ENCODE results near the gene C15orf62.

The C15orf62 gene

DNA sequence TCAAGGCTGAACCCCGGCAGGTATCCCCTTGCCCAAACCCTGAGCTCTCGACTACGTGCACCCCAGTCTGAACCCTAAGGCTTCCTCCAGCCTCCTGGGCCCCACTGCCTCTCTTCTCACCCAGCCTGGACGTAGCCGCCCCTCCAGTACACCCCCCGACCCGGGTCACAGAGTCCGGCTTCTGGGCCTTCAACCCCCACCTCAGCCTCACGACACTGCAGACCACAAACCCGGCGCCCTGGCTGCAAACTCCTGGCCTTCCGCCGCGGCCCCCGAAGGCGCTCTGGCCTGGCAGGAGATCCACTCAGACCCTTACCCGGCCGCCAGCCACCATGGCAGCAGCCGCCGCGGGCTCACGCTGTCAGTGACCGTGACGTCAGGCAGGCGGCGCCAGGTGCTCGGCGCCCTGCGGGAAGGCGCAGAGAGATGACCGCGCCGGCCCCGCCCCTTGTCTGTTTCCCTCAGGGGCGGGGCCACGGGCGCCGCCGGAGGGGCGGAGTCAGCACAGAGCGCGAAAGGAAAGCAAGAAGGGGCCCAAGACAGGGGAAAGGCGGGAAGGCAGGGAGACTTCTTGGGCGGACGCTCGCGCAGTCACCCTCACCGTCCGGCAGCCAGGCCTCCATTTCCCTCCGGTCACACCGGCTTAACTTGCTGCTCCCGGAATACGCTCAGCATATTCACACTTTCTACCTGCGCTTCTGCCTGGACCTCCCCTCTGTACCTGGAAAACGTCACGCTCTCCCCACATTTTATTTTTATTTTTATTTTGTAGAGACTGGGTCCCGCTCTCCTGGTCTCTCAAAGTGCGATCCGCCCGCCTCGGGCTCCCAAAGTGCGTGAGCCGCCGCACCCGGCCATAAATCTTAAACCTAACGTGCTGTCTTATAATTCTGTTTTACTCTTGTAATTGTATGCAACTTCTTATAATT is 14.6 kb upstream of the C15orf62 start, which contains the start of gene RMDN3:
Gene RMDN3 (minus strand): TSS at position 372 of the 929 bp plus-strand sequence. CDS start 471 bp downstream, outside the sequence.
- FAIRE-seq, result peak; percentile 90
- peak; percentile 90 for DNase-seq (ENCODE audit: insufficient read length, low spot score)

DNA sequence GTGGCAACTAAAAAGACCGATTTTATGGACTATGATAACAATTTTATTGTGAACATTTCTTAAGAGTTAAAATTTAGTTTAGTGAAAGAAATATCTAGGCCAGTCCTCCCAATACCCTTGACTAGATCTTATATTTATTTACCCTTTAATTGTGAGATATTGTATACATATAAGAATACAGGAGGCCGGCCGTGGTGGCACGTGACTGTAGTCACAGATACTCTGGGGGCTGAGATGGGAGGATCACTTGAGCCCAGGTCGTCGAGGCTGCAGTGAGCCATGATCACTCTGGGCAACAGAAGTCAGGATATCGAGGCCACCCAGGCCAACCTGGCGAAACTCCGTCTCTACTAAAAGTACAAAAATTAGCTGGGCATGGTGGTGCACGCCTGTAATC is 14.0 kb upstream of the C15orf62 start:
- no peak for DNase-seq (ENCODE audit: insufficient read length, low spot score)
- FAIRE-seq, result no peak

DNA sequence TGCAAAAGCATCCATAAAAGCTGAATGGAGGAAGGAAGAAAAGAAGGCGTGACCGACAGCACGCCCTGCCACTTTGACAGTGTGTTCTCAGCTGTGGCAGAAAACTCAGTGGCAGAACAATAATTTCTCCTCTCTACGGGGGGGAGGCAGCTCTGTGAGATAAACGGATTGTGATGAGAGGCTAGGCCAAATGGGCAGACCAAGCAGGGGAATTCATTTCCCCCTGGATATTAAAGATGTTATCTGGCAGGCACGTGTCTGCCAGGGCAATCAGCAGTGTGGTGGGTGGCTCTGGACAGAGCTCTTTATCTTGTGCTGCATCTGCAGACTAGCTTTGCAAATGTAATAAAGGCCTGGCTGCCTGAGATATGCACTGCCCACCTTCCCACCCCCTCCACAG is 12.8 kb upstream of the C15orf62 start:
- DNase-seq (ENCODE audit: insufficient read length, low spot score) (no peak), FAIRE-seq (no peak)

DNA sequence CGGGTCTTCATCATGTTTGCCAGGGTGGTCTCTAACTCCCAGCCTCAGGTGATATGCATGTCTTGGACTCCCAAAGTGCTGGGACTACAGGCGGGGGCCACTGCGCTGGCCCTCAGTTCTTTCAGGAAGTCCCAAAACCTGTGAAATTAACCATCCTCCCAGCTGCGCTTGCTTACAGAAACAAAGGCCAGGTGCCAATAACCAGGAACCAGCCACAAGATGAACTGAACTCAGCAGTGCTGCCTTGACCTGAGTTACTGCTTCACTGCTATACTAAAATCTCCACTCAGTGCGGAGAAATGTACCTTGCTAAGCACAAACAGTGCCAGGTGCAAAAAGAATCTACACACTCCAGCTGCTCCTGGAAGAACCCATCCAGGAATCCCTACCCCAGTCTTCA is 9.8 kb upstream of the C15orf62 start:
- FAIRE-seq (no peak), DNase-seq (ENCODE audit: insufficient read length, low spot score) (no peak)

DNA sequence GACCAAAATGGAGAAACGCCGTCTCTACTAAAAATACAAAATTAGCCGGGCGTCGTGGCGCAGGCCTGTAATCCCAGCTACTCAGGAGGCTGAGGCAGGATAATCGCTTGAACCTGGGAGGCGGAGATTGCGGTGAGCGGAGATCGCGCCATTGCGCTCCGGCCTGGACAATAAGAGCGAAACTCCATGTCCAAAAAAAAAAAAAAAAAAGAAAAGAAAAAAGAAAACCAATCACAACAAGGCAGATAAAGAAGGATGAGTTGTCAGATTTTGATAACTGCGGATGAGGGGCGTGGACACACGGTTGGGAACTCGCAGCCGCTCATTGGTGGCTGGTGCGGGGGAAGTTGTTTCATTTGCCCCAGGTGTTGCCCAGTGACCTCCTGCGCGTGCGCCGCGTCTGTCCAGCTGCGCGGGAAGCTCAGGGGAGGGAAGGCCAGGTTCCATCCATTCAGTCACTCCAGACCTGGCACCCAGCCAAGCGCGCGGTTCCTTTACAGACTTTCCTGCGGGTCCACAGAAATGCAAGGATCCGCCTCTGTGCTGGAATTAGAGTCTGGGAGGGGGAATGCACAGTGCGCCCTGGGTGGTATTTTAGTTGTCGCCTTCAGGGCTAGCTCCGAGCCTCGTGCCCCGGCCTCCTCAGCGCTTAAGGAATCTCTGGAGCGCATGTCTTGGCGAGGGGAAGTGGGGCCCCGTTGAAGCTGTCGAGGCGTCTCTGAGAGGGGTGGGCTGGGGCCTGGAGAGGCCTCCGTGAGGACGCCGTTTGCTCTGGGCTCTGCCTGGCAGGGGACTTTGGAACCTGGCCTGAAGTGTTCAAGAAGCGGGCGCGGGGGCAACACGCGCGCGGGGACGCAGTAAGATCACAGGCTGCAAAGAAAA is 6.6 kb upstream of the C15orf62 start:
- DNase-seq (ENCODE audit: insufficient read length, low spot score), result no peak
- no peak for FAIRE-seq

DNA sequence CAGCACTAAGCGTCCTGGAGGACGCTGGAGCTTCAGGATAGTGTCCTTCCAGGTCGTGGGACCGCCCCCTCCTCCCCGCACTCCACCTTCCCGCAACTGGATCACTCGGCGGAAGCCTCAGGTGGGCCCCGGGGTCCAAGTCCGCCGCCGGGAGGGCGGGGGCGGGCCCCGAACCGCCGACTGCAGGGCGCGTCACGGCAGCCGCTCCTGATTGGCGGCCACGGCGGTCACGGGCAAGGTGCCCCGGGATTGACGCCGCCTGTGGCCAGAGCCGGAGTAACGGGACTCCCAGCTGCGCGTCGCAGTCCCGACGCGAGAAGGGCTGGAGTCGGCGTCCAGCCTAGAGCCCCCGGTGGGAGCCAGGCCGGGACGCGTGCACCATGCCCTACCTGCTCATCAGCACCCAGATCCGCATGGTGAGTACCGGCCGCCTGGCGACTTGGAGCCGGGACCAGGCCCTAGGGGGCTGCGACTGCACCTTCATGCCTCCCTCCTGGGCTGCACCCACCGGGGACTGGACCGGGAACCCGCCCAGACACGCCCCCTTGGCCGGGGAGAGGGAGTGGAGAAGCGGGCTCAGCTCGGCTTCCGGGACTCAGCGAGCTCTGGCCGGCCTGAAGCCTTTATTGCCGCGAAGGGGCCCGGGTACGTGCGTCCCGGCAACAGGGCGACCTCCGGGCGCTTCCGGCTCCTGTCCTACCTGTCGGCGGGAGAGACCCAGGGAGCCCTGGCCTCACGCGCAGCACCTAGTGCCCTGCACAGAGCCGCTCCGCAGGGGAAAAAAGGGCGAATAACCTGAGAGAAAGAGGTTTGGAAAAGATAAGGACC is 5.8 kb upstream of the C15orf62 start, which contains the start of gene GCHFR:
Gene GCHFR (plus strand): TSS at position 268 of the 828 bp plus-strand sequence. CDS start 113 bp downstream, at position 381.
- DNase-seq (ENCODE audit: insufficient read length, low spot score) (no peak), FAIRE-seq (peak; percentile 69)

DNA sequence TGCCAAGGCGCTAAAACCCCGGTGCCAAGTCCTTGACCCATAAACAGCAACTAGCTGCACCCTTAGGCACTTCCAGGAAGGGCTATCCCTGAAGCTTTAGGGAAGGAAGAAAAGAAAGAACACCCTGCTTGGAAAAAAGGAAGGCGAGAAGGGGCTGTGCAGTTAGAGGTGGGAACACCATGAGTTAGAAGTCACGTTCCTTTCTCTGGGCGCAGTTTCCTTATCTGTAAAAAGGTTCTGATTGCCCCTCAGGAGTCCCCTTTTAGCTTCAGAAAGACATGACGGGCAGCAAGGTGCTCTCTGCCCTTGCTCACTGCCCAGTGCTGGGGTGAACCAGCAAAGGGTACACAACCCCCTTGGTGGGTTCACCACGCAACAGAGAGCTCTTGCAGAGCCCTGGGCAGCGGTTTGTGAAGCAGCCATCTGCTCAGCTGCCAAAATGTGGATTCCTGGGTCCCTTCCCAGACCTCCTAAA is 5.1 kb upstream of the C15orf62 start:
- peak; percentile 14 for FAIRE-seq
- no peak for DNase-seq (ENCODE audit: insufficient read length, low spot score)

DNA sequence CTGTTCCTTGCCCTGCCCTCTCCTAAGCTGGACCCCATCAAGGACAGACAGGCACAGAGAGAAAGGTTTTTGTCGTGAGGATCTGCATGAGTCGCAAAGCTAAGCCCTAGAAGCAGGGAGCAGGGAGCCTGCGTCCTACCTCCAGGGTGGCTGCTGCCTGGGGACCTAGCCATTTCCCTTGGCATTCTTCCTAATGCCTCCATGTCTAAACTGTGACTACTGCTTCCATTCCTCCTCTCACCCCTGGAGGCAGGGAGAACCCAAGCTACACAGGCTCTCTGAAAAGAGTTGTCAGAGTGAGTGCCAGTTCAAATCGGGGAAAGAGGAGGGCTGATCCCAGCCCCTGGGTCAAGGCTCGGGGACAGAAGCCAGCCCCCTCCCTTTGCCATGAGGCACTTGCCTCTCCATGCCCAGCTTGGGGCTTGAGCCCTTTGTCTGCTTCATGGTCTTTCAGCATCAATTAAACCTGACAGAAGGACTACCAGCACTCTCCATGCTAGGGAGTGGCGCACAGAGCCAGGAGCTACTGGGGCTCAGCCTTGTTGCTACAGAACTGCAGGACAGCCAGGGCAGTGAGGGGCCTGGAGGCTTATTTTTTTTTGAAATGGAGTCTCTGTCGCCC is 3.5 kb upstream of the C15orf62 start:
- FAIRE-seq, result no peak
- DNase-seq (ENCODE audit: insufficient read length, low spot score), result no peak

DNA sequence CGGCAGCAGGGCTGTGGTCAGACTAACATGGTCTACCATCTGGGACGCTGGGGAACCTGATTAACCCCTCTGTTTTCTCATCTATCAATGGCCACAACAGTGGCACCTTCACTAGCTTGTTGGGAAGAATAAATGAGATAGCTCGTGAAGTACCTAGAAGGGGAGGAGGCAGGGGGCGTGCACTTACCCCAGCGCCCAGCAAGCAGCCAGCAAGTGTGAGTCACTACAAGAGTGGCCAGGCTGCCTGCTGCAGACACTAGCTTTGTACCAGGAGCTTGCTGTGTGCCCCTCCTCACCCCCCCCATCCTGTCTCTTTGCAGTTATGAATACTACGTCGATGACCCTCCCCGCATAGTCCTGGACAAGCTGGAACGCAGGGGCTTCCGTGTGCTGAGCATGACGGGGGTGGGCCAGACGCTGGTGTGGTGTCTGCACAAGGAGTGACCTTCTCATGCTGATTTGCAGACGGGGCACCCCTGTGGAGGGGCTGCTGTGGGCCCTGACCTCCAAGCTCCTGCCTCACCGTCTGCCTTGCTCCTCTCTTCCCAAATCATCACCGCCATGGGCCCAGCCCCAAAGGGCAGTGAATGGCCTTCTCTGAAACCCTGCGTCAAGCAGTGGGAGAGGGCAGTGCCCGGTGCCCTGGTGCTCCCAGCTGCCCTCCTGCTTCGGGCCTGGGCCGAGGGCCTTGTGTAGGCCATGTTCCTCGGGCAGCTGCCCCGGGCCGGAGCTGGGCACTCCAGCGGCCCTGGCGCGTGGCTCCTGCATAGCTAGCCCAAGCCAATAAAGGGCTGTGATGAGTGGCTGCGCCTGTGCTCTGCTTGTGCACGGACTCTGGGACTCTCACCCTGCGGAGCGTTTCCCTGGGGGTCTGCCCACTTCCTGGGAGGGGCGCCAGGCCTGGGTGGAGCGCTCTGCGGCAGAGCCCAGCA is 2.6 kb upstream of the C15orf62 start:
- no peak for FAIRE-seq
- DNase-seq (ENCODE audit: insufficient read length, low spot score), result no peak

DNA sequence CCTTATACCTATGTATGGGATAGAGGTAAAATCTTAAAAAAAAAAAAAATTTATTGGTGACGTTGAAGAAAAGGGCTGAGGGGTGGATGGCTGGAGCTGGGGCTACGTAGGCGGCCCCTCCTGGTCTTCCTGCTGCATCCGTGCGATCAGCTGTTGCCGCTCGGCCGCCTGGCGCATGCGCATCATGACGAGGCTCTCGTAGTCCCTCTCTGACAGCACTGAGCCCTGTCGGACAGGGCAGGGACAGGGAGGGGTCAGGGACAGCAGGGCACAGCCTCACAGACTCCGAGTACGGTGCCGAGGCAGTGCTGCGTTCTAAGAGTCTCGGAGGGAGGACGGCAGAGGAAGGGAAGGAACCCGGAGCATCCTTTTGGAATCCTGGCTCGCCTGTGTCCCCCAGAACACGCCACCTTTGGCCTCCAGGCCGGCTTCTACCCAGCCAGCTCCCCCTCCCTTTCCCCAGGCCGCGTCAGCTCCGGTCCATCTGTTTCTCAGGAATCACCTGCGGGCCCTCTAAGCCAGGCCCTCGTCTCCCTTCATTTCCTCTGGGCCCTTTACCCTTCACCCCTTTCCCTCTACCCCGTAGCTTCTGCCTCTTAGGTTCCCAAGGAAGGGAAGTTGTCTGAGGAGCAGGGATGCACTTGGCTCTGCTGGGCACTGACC is 1.8 kb upstream of the C15orf62 start:
- DNase-seq (ENCODE audit: insufficient read length, low spot score), result no peak
- FAIRE-seq, result no peak

DNA sequence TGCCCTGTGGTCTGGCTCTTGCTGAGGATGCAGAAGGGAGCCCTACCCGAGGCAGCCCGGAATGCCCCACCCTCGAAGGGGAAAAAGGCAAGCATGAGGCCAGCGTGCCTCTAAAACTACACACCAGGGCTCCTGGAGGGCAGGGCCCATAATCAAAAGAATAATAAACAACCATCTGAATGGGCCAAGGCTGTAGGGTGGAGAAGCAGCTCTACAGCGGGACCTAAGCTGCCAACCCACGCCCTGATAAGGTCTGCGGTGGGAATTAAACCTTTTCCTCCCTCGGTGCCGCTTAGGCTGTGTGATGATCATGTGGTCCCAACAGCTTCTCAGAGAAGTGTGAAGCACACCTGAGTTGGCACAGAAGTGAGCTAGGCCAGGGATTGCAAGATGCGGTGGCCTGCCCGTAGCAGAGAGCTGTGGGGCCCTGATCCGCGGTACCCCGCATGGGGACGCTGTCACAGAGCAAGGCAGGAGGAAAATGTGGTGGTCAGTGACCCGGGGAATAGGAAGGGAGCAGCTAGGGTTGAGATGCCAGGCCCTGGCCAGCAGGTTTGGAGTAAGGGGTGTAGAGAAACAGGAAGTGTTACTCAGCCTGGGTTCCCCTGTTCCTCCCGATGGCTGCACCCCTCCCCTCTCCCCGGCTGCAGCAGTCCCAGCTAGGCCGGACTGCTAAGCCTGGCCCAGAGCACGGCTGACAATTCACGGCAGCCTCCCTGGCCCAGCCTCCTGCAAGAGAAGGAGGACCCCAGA is 1.1 kb upstream of the C15orf62 start:
- peak; percentile 18 for FAIRE-seq
- no peak for DNase-seq (ENCODE audit: insufficient read length, low spot score)

DNA sequence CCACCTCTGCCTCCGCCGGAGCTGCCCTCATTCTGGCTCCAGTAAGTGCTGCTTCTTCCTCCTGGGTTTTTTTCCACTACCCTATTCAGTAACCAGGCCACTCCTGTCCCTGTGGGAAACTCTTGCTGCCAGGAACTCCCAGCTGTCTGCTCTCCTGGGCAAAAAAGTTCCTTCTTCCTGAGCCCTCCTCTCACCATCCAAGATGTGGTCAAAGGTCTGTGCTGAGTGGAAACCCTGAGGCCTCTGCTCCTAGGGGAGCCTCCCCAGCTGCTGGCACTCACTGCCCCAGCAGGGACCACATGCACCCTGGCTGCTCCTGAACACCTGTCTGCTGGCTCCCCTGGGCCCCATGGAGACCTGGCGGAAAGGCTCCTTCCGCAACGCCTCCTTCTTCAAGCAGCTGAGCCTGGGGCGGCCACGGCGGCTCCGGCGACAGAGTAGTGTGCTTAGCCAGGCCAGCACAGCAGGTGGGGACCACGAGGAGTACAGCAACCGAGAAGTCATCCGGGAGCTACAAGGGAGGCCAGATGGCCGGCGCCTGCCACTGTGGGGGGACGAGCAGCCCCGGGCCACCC is 454 bp downstream of the C15orf62 start:
- FAIRE-seq (peak; percentile 61), DNase-seq (ENCODE audit: insufficient read length, low spot score) (no peak)

DNA sequence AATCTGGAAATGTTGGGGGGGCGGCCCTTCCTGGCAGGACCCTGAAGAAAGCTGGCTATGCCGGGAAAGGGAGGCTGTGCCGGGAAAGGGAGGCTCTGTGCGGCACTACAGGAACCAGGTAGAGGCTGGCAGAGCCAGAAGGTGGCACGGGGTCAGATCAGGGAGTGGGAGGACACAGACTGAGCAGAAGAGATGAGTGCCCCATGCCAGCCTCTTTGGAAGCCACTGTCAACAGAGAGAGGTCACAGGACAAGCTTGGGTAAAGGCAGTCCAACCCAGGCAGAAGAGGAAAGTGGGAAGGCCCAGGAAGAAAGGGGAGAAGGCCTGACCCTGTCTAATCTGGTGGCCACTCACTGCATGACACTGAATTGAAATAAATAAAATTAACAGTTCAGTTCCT is 1.5 kb downstream of the C15orf62 start:
- FAIRE-seq, result no peak

DNA sequence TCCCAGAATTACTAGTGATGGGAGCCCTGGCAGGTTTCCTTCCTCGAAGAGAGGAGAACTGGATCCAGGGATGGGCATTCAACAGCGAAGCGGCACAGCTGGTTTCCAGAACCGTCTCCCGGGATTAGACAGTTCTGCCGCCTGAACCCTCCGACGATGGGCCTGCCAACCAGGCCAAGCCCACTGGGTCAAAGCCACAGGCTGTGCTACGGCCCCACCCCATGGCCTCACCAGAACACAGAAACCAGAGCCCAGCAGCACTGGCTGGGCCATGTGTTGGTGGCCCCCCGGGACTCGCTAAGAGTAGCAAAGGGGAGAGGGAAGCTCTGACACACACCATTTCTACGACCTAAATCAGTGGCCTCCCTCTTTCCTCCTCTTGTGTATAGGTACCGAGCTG is 2.2 kb downstream of the C15orf62 start:
- DNase-seq (ENCODE audit: insufficient read length, low spot score) (no peak), FAIRE-seq (no peak)

More for the DNA sequence above, 1.5 kb downstream of the C15orf62 start:
- DNase-seq (ENCODE audit: insufficient read length, low spot score), result no peak

DNA sequence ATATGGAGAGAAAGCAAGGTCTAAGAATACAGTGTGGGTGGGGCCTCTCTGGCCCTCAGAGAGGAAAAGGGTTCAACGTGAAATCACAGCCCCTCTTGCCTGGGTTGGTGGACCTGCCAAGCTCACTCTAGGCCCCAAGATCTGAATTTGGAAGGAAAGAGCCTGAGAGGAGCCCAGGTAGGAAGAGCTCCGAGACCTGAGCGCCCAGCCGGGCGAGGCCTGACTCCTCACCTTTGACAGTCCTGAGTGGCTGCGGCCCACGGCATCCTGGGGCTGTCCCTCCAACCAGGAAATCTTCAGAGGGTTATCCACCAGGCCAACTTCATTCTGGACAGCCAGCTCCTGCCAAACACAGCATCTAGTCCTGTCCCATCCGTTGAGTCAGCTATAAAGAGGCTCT is 3.7 kb downstream of the C15orf62 start:
- FAIRE-seq (no peak), DNase-seq (ENCODE audit: insufficient read length, low spot score) (no peak)

DNA sequence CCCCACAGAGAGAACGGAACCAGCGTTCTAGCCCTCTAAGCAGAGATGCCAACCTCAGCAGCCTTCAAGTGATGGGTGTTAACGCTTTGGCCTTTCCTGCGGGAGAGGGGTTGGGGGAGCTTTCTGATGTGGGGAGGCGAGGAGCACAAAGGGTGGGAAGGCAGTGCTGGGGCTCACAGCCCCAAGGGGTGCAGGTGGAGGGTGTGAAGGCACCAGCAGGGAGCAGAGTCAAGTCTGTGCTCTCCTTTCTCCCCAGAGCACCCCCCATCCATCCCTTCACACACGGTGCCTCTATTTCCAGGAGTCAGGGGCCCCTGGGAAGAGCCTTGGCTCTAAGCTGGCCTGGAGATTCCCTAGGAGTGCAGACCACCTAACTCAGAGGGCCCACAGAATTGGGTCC is 4.1 kb downstream of the C15orf62 start:
- DNase-seq (ENCODE audit: insufficient read length, low spot score) (no peak), FAIRE-seq (no peak)

DNA sequence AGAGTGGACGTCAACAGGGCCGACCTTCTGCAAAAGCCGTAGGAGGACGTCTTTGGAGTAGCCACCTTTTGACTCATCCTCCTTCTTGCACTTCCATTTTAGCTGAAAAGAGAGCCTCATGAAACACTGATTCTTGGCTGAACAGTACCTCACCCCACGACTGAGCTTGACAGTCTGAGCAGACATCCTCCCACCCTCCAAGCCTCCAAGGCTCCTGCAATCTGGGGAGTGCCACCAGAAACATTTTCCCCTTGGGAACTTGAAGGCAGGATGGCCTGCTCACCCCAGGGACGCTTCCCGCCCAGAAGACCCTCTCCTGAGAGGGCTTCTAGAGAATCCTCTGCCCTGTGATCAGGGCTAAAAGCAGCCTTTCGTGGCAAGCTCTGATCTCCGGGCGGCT is 5.2 kb downstream of the C15orf62 start:
- DNase-seq (ENCODE audit: insufficient read length, low spot score) (no peak), FAIRE-seq (no peak)
